Fibroblast of peridontal ligament (primary cell): Measurements from ENCODE around the gene PHLDB1.
"Not testable (repeated sequence)": the region's sequence is repeated elsewhere in the genome, so short reads cannot be mapped to it uniquely, and the experiment has no call there.

Experiments used
- DNase-seq: peaks from one replicate; pipeline ENCODE4 v3.0.0-alpha.2; 2010; ENCODE audit errors: extremely low read depth

Gene PHLDB1

GRCh38 chr11:118684187-118684586, 76.8 kb downstream of the PHLDB1 start:
- DNase-seq, result no peak

- no peak for DNase-seq
Observed at GRCh38 chr11:118687906-118688305, 80.5 kb downstream of the PHLDB1 start.

- not testable (repeated sequence) for DNase-seq
Observed at GRCh38 chr11:118688339-118688738, 80.9 kb downstream of the PHLDB1 start.

DNA sequence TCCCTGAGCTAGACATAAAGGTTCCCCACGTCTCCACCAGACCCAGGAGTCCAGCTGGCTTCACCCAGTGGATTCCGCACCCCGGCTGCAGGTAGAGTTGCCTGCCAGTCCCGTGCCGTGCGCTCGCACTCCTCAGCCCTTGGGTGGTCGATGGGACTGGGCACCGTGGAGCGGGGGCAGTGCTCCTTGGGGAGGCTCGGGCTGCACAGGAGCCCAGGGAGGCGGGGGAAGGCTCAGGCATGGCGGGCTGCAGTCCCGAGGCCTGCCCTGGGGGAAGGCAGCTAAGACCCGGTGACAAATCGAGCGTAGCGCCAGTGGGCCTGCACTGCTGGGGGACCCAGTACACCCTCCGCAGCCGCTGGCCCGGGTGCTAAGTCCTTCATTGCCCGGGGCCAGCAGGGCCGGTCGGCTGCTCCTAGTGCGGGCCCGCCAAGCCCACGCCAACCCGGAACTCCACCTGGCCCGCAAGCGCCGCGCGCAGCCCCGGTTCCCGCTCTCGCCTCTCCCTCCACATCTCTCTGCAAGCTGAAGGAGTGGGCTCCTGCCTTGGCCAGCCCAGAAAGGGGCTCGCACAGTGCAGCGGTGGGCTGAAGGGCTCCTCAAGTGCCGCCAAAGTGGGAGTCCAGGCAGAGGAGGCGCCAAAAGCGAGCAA, 81.6 kb downstream of the PHLDB1 start:
- no peak for DNase-seq

DNA sequence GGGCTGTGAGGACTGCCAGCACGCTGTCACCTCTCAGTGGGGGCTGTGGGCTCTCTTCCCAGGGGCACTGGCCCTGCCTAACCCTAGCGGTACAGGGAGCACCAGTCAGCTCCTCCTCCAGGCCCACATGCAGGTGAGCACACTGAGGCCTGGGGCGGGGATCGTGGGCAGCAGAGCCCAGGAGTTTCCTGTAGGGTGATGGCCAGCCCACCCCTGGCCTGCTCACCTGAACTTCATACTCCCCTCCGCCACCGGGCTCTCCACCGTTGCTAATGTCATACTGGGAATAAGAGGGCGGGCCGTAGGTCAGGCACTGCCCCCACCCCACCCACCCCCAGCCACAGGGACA, 82.1 kb downstream of the PHLDB1 start:
- DNase-seq, result no peak

DNA sequence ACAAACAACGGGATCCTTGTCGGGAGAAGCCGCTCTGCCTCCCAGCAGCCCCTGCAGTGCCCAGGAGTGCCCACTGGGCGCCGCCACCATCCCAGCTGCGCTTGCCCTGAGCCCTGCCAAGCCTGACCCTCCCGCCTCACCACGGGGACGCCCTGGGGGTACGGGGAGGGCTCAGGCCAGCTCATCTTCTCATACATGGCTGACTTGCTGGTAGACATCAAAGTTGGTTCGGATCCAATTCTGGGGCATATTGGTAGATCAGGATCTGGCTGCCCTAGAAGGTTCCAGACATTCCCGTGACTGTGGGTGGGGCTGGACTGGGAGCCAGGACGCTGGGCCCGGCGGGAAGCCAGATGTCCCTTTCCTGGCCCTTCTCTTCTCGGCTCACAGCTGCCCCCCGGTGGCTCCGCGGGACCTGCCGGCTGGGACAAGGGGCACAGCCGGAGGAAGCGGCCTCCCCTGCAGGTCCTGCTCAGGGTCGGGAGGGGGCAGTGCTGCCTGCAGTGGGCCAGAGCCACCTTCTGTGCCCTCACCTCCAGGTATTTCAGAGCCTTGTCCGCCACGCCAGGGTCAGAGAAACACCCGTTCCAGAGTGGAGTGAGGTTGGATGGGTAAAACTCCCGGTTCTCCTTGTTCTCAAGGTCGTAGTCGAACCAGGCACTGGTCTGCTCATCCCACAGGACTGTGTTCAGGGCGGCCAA, 82.6 kb downstream of the PHLDB1 start:
- DNase-seq, result peak; percentile 87

DNA sequence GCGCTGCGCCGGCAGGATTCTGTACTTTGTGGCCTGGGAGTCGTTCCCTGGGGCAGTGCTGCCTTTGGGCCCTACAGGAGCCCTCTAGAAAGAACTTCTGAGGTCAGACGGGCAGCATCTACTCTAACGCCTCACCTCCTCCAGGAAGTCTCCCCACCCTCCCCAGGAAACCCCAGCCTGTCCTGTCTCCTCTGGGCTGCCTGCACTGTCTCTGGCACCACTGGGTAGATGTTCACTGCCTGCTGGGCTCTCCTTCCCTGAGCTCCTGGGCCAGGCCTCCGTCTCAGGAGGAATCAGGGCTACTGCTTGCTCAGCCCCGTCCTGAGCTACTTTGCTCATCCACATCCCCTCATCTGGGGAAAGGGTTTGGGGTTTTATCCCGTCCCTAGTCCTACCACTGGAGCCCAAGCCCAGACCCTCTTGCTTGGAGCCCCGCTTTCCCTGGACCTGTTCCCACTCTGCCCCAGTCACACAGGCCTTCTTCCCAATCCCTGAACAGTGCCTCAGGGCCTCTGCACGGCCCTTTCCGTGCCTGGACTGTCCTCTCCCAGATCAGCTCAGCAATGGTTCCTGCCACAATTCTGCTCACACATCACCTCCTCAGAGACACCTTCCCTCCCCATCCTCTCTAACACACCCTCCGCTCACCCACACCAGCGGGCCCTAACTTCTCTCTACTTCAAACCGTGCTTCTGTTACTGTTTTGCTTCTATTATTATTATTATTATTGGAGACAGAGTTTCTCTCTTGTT, 83.3 kb downstream of the PHLDB1 start:
- no peak for DNase-seq

DNA sequence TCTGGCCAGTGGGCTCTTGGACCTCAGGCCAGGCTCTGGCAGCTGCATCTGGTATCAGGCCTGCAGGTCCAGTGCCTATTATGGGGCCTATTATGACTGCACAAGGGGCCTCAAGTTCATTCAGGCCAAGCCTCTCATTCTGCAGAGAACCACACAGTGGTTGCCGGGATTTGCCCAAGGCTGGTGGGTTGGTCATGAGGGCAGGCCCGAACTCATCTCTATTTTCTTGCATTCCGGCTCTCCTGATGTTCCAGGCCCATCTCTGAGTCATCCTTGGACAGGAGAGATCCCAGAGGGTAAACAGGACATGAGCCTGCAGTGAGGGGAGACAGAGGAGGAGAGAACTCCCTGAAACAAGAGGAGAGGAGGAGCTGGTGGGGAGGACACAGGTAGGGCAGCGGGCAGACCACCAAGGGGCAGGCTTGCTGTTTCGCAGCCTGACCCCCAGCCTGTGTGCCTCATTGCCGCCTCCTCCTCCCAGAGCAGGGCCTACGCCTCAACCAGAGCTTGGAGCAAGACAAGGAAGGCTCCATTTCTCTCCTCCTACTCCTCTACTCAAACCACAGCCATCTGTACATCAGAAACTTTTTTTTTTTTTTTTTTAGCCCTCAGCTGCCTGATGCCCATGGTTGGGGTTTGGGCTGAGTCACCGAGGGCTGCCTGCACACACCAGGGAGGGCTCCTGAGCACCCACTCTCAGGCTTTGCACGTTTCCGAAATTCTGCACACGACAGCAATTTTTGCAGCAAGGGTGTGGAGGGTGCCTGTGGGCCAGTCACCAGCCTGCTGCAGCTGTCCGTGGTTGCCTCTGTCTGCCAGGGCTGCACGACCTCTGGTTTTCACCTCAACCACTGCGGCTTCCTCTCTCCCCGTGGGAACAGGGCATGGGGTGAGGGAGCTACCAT, 84.8 kb downstream of the PHLDB1 start:
- DNase-seq, result peak; percentile 38

DNA sequence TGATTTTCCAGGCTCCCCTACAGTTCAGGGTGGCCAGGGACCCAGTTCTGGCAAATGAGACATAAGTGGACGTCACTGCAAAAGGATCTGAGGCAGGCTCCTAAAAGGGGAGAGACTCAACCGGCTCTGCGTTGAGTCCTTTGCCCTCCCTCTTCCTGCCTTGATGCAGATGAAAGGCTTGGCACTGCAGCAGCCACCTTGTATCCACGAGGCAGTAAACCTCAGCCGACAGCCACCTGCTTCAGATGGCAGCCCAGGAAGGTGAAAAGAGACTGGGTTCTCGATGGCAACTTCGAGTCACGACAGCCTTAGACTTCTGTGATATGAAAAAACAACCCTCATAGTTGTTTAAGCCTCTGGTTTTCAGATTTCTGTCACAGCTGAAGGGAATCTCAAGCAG, 86.8 kb downstream of the PHLDB1 start:
- DNase-seq, result no peak

DNA sequence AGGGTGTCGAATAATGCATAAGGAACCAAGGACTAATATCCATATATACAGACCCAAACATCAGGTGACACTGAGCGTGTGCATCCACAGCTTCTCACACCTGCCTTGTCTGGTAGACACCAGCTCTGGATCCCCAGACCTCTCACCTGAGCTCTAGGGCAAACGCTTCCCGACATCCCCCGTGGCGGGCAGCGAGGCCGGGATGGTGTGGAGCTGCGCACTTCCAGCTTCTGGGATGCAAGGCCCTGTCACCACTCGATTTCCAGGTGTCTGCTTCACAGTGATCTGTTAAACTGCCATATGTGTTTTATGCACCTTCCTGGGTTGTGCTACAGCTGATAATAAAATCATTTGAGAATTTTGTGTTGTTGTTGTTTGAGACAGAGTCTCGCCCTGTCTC, 87.4 kb downstream of the PHLDB1 start:
- no peak for DNase-seq

DNA sequence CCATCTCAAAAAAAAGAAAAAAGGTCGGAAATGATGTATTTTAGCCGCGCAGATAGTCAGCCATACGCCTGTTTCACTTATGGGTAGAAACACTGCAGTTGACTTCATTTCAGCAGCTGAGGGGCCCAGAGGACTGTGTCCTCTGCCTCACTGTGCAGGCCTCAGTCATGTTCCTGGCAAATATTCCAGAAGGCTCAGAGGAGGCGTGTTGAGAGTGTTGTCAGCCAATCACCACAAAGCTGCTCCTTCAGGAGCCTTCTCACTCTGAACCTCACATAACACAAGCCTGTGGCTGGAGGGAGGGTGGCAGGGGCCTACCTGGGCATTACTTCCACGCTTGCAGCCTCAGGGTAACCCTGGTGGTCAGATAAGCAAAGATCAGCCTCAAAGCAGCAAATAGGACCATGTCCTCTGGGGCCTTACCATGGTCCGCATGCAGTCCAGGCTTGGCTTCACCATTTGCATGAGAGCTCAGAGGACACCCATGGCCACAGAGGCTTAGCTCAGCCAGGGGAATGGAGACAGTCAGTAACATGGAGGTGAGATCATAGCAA, 89.3 kb downstream of the PHLDB1 start:
- DNase-seq, result no peak

DNA sequence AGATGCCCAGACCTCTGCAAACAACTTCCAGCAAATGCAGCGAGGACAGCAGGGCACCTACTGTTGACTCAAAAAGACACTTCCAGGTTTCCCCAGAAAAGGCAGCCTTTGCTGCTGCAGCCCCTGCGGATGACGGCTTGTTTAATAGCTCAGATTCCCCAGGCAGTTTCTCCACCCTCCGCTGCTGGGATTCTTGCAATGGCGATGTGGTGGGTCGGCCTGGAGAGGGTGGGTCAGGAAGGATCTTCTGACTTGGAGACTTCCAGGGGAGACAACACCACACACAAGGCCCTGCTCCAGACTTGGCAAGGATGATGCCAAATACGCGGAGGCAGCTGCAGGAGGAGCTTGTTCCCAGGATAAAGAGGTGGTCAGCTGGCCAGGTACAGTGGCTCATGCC, 89.9 kb downstream of the PHLDB1 start:
- no peak for DNase-seq

GRCh38 chr11:118699506-118700220, 92.2 kb downstream of the PHLDB1 start:
- DNase-seq, result no peak

- DNase-seq, result no peak
Observed at GRCh38 chr11:118703563-118704106, 96.2 kb downstream of the PHLDB1 start.

- DNase-seq, result no peak
Observed at GRCh38 chr11:118705111-118705741, 97.8 kb downstream of the PHLDB1 start.

DNA sequence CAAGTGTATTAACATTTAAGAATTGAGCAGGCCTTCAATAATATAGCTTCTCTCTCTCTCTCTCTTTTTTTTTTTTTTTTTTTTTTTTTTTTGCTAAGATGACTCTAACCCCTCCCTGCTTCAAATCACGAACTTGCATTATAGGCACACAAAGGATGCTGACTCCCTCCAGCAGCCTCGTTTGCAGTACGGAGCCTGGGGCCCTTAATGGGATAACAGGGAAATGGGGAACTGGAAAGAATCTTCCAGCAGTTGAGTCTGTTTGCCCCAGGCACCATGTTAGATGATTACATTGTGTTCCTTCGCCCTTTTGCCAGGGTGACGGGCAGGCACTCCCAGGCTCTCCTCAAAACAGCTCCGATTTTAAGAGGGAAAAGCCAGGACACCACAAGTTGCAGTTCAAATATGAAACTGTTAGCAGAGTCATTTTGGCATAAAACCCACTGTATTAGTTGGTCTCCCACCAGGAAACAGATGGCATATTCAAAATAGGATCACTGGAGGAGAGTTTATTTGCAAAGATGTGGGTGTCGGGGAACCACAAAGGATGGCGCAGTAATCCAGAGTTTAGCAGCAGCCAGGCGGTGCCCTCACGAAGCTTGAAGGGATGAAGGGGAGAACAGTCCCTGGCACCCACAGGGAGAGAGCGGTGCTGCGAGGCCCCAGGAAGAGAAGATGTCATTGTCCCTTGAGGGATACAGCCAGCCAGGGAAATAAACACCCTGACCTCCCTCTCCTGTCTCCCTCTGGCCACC, 98.6 kb downstream of the PHLDB1 start:
- no peak for DNase-seq

GRCh38 chr11:118706546-118706825, 99.1 kb downstream of the PHLDB1 start:
- DNase-seq, result no peak
